Lower leg skin (tissue), 4 donors: ENCODE results near the gene DCAF11. TPM values are rescaled to one million over a fixed set of nuclear protein-coding genes. Genes with fewer than 3 reads are reported as not detected.

Experiments
- DNase-seq, 2 donors: peaks; one replicate each; pipeline ENCODE4 v3.0.0-alpha.2; 2019; ENCODE audit warnings: low spot score in 2 of 2
- H3K4me3 ChIP-seq: fragments of 200-600 bp; sonication (generic); 2 replicates; pipeline ENCODE4 v1.5.1; 2017; ENCODE audit warnings: mild to moderate bottlenecking, low read depth; ENCODE audit not compliant: poor library complexity, severe bottlenecking
- POLR2A ChIP-seq, 2 donors: fragments of 450-650 bp; IDR thresholded peaks; one replicate each; pipeline ENCODE4 v1.6.1; 2016 to 2017; ENCODE audit warnings: antibody characterized with exemption in 2 of 2, mild to moderate bottlenecking in 1 of 2, moderate library complexity in 1 of 2
- WGBS, 2 donors: methylation state at CpG; one replicate each; pipeline ENCODE4 v1.1.5; 2018; 5-methylcytosine and 5-hydroxymethylcytosine counted together
- intact Hi-C: fragments of 100-400 bp; cut with DNase I; formaldehyde crosslinking; loops from one replicate; pipeline ENCODE4 v1.15.0; 2023; ENCODE audit warnings: low total_unique reads
- total RNA-seq, 4 donors: library from RNA; depleted of rRNA; stranded (reverse); fragments of >200 nt; gene quantifications; one replicate each; pipeline ENCODE4 v1.1.0, GENCODE V29; 2016
- TF ChIP-seq, protein P1 (sequence below), 3 donors: fragments of 450-650 bp; IDR thresholded peaks; one replicate each; pipeline ENCODE4 v1.5.1; 2016; ENCODE audit warnings: antibody characterized with exemption in 3 of 3, mild to moderate bottlenecking in 3 of 3, moderate library complexity in 2 of 3

Gene DCAF11
- total RNA-seq, 4 donors from 2014 or later, result 53.3 to 134 (median 64.3) TPM

DNA sequence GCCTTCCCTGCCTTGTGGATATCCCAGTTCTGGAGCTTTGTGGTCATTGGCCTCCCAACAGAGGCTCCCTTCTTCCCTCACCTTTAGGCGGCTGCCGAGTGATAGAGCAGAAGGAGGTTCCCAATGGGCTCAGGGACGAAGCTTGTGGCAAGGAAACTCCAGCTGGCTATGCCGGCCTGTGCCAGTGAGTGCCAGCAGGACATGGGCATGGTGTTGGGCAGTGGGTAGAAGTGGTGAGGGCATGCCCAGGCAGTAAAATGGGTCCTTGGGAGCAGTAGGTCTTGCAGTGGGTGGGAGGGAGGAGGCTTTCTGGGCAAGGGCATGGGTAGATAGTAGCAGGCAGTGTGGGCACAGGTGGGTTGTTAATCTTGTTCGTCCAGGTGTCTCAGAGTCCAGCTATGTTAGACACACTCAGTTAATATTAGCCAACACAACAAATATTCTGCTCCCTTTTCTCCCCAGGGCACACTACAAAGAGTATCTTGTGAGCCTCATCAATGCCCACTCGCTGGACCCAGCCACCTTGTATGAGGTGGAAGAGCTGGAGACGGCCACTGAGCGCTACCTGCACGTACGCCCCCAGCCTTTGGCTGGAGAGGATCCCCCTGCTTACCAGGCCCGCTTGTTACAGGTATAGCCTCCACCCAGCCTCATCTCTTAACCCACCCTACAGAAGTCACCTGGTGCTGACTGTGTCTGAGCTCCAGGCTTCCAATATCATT is 45.4 kb downstream of the DCAF11 start:
- TF ChIP-seq POLR2A (IDR thresholded peaks at IDR 0.05), result no peak
- TF ChIP-seq, protein P1, sequence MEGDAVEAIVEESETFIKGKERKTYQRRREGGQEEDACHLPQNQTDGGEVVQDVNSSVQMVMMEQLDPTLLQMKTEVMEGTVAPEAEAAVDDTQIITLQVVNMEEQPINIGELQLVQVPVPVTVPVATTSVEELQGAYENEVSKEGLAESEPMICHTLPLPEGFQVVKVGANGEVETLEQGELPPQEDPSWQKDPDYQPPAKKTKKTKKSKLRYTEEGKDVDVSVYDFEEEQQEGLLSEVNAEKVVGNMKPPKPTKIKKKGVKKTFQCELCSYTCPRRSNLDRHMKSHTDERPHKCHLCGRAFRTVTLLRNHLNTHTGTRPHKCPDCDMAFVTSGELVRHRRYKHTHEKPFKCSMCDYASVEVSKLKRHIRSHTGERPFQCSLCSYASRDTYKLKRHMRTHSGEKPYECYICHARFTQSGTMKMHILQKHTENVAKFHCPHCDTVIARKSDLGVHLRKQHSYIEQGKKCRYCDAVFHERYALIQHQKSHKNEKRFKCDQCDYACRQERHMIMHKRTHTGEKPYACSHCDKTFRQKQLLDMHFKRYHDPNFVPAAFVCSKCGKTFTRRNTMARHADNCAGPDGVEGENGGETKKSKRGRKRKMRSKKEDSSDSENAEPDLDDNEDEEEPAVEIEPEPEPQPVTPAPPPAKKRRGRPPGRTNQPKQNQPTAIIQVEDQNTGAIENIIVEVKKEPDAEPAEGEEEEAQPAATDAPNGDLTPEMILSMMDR (IDR thresholded peaks at IDR 0.05), result no peak
- 82 to 83% methylated on average over 11 of the region's 11 CpGs for WGBS, 2 donors
- intact Hi-C loops, result no loop called here
- peak in 1 of 2 donors; percentile 81 for DNase-seq
- no peak overlapping the region for H3K4me3 ChIP-seq

- no peak overlapping the region for H3K4me3 ChIP-seq
- intact Hi-C loops, result no loop called here
- TF ChIP-seq, protein P1 (IDR thresholded peaks at IDR 0.05), result no peak
- TF ChIP-seq POLR2A (IDR thresholded peaks at IDR 0.05), result no peak
- no peak for DNase-seq
- WGBS, 2 donors, result 93 to 94% methylated on average over 4 of the region's 4 CpGs
Observed at GRCh38 chr14:24160499-24160849, 45.9 kb downstream of the DCAF11 start.

- peak within 1 kb of the TSS; percentile 53 for H3K4me3 ChIP-seq
- intact Hi-C loops, result no loop called here
- 0 to 1% methylated on average over 11 of the region's 12 CpGs for WGBS, 2 donors
- TF ChIP-seq, protein P1 (IDR thresholded peaks at IDR 0.05), result peak in 1 of 3 donors; percentile 97
- TF ChIP-seq POLR2A (IDR thresholded peaks at IDR 0.05), result no peak
- peak; percentile 97 to 99 for DNase-seq
Observed at GRCh38 chr14:24160850-24161804, 46.5 kb downstream of the DCAF11 start, which contains the start of gene IRF9. Gene IRF9, plus strand, starts transcription at chr14:24161265. Its CDS starts 880 bp downstream, at chr14:24162145.

DNA sequence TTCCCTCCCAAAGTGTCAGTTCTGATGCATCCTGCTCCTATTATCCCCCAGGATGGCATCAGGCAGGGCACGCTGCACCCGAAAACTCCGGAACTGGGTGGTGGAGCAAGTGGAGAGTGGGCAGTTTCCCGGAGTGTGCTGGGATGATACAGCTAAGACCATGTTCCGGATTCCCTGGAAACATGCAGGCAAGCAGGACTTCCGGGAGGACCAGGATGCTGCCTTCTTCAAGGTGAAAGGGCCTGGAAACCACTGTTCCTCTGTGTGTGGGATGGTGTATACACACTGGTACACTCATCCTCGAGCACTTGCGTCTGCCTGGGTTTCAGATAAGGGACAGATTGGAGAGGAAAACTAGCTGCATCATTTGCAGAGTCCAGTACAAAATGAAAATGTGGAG is 47.5 kb downstream of the DCAF11 start:
- no peak for DNase-seq
- H3K4me3 ChIP-seq, result peak overlapping the region; percentile 53
- TF ChIP-seq, protein P1 (IDR thresholded peaks at IDR 0.05), result no peak
- no peak for TF ChIP-seq POLR2A (IDR thresholded peaks at IDR 0.05)
- 40 to 46% methylated on average over 8 of the region's 8 CpGs for WGBS, 2 donors
- intact Hi-C loops, result no loop called here

DNA sequence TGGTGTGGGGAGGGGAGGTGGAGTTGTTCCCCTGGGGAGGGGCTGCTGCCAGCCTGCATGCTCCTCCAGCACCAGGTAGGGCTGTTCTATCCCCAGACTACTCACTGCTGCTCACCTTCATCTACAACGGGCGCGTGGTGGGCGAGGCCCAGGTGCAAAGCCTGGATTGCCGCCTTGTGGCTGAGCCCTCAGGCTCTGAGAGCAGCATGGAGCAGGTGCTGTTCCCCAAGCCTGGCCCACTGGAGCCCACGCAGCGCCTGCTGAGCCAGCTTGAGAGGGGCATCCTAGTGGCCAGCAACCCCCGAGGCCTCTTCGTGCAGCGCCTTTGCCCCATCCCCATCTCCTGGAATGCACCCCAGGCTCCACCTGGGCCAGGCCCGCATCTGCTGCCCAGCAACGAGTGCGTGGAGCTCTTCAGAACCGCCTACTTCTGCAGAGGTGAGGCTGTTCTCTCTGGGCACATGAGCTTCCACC is 50.0 kb downstream of the DCAF11 start:
- intact Hi-C loops, result no loop called here
- DNase-seq, result no peak
- TF ChIP-seq POLR2A (IDR thresholded peaks at IDR 0.05), result no peak
- TF ChIP-seq, protein P1 (IDR thresholded peaks at IDR 0.05), result no peak
- no peak overlapping the region for H3K4me3 ChIP-seq
- WGBS, 2 donors, result 59 to 72% methylated on average over 9 to 14 of the region's 14 CpGs
